Activated CD4-positive, alpha-beta memory T cell treated with anti-CD3 and anti-CD28 coated beads, Interleukin-2, amount 10 ng/mL, durations not matched to agents 7 days and 5 days (primary cell): ENCODE results near the gene ZMIZ1. TPM values are rescaled to one million over a fixed set of nuclear protein-coding genes. Genes with fewer than 3 reads are reported as not detected.
A peak's percentile ranks its signal among the peaks of the same experiment; 100 is the strongest.

Source experiments
- CTCF ChIA-PET: fragments of 350-600 bp; sonication (Branson Sonifier 250); formaldehyde crosslinking; loops from one replicate; lab custom pipeline; 2021; ENCODE audit warnings: antibody characterized with exemption, inconsistent platforms; lab: Charles Lee
- POLR2A ChIA-PET: fragments of 350-600 bp; sonication (Branson Sonifier 250); formaldehyde crosslinking; loops from one replicate; lab custom pipeline; 2021; ENCODE audit warnings: antibody characterized with exemption; lab: Charles Lee
- DNase-seq: peaks from one replicate; pipeline ENCODE4 v3.0.0-alpha.2; 2020
- H3K27ac Mint-ChIP-seq: one replicate; pipeline ENCODE4 v1.8.0; 2021; ENCODE audit warnings: mild to moderate bottlenecking, mixed read lengths
- H3K27me3 Mint-ChIP-seq: one replicate; pipeline ENCODE4 v1.8.0; 2021; ENCODE audit warnings: mixed read lengths
- H3K36me3 Mint-ChIP-seq: one replicate; pipeline ENCODE4 v1.8.0; 2021; ENCODE audit warnings: low read depth, mixed read lengths
- H3K4me1 Mint-ChIP-seq: one replicate; pipeline ENCODE4 v1.8.0; 2021; ENCODE audit warnings: mixed read lengths
- H3K4me3 Mint-ChIP-seq: one replicate; pipeline ENCODE4 v1.8.0; 2021; ENCODE audit warnings: mild to moderate bottlenecking, mixed read lengths
- H3K9me3 Mint-ChIP-seq: one replicate; pipeline ENCODE4 v1.8.0; 2021; ENCODE audit warnings: mixed read lengths
- total RNA-seq, 2 experiments: library from RNA; stranded (reverse); gene quantifications; one replicate each; pipeline ENCODE4 v1.2.3, GENCODE V29; 2021

ZMIZ1 gene
- total RNA-seq, 2 experiments from 2014 or later: 46.9 to 47.0 TPM

DNA sequence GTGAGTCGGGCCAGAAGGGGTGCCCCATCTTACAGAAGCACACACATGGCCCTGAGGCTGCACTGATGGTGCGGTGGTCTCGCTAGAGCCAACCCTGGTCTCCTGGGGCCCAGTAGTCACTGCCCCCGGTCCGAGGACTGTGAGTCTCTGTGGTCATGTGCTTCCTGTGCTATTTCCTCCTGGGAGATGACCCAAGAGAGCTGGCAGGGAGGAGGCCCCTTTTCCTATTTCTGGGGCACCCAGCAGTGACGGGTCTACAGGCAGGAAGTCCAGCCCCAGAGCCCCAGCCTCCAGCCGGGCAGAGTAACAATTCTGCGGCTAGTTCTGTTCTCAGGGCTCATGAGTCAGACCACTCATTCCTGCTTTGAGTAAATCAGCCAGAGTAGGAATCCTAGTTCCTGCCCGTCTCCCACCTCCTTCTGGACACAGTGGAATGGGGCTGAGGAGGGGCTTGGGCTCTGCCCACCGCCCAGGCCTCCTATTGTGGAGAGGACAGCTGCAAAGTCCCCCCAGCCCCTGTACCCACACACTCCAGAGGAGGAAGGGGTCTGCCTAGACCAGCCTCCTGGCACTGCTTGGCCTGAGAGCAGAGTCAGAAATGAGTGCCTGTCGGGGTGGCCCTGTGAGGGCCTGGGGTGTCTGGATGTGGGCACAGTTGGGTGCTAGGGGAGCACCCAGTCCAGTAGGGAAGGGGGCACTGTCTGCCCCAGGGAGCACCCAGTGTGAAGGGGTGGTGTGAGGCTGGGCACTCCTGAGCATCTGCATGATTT is 198.0 kb downstream of the ZMIZ1 start:
- ChIA-PET POLR2A (interaction anchor here (0.9 to 1.1 kb wide), 3 partner anchors 18 to 25 kb away, joined by 3 to 5 read pairs (median 4); no protein-coding TSS in a partner anchor), CTCF (interaction anchor here (0.7 to 1.0 kb wide), 2 partner anchors 9 to 20 kb away, joined by 3 to 4 read pairs; no protein-coding TSS in a partner anchor)
- Mint-ChIP-seq H3K27me3 (no peaks in the 10 kb centered on the region), H3K4me1 (peaks cover 41% of the 10 kb centered on the region), H3K36me3 (peaks cover 11% of the 10 kb centered on the region), H3K4me3 (no peak overlapping the region), H3K27ac (peak overlapping the region; percentile 65), H3K9me3 (no peaks in the 10 kb centered on the region)
- peak; percentile 53 for DNase-seq

DNA sequence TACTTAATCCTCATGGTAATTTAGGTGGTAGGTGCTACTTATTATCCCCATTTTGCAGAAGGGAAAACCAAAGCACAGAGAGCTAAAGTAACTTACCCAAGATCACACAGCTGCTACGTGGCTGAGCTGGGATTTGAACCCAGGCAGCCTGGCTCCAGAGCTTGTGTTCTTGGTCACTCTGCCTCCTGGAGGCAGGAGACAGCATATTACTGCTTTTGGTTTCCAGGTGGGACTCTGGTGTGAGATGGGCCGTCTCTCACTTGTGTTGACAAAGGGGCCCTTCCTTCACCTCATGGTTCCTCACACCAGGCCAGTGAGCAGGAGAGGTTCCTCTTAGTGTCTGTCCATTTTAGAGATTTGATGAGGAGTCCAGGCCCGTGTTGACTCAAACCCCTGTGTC is 198.7 kb downstream of the ZMIZ1 start:
- ChIA-PET POLR2A (interaction anchor here (0.9 kb wide), 1 partner anchor 17 kb away, joined by 5 read pairs; no protein-coding TSS in a partner anchor), CTCF (interaction anchor here (0.7 to 1.0 kb wide), 2 partner anchors 10 to 19 kb away, joined by 3 to 4 read pairs; no protein-coding TSS in a partner anchor)
- Mint-ChIP-seq H3K4me1 (peaks cover 41% of the 10 kb centered on the region), H3K36me3 (peaks cover 11% of the 10 kb centered on the region), H3K27ac (peak overlapping the region; percentile 65), H3K9me3 (no peaks in the 10 kb centered on the region), H3K27me3 (no peaks in the 10 kb centered on the region), H3K4me3 (no peak overlapping the region)
- DNase-seq: no peak

DNA sequence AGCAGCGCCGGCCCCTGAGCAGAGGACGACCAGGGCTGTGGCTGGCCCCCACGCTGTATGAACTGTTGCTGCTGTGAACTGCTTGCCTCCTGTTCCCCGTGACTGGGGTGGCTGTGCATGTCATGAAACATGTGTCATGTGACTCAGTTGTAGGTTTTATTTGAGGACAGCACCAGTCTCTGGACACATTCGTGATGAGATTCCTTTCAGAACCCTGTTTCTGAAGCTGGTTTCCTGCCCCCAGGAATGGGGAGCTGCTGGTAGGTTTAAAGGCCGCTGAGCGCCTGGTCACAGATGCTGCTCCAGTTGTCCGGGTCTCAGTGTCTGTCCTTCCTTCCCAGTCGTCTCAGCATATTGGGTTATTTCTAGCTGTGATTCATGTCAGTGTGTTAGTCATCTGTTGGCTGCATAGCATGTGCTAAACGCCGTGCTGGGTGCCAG is 199.4 kb downstream of the ZMIZ1 start:
- no peak for DNase-seq
- Mint-ChIP-seq H3K4me3 (no peak overlapping the region), H3K27ac (peak overlapping the region; percentile 31), H3K9me3 (no peaks in the 10 kb centered on the region), H3K27me3 (no peaks in the 10 kb centered on the region), H3K4me1 (peaks cover 41% of the 10 kb centered on the region), H3K36me3 (peaks cover 7% of the 10 kb centered on the region)
- ChIA-PET CTCF (no interaction called here), POLR2A (no interaction called here)

DNA sequence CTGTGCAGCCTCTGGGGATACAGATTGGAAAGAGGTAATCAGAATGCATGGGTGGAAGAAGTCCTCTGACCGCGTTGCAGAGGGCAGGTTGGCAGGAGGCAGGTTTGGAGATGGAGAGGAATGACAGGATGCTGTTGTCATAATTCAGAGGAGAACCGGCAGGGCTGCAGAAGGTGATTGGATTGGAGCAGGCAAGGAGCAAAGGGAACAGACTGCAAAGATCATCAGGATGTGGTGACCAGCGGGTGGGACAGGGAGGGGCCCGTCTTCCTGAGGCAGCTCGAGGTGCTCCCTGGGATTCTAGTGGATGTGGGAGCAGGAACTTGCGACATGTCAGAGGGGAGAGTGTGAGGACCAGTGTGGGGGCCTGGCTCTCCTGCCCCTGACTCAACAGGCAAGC is 200.0 kb downstream of the ZMIZ1 start:
- Mint-ChIP-seq H3K4me3 (no peak overlapping the region), H3K4me1 (peaks cover 41% of the 10 kb centered on the region), H3K27me3 (no peaks in the 10 kb centered on the region), H3K27ac (no peak overlapping the region), H3K9me3 (no peaks in the 10 kb centered on the region), H3K36me3 (peaks cover 7% of the 10 kb centered on the region)
- CTCF ChIA-PET: no interaction called here
- no peak for DNase-seq
- POLR2A ChIA-PET: no interaction called here

DNA sequence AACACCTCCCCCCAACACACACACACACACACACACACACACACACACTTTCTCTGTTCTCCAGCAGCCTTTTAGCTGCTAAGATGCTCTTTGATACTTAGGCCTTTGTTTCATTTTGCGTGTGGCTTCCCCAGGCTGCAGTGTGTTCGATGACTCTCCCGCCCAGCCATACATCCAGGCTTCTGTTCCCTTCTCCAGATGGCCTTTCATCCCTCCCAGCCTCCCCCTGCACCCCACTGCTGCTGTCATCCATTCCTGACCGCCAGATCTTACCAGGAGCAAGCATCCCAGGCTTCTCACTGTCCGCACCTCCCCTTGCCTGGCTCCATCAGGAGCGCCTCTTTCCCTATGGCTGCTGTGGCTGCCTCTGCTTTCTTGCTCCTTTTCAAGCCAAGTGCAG is 200.7 kb downstream of the ZMIZ1 start:
- H3K27ac Mint-ChIP-seq: no peak overlapping the region
- peaks cover 40% of the 10 kb centered on the region for H3K4me1 Mint-ChIP-seq
- H3K36me3 Mint-ChIP-seq: peaks cover 7% of the 10 kb centered on the region
- H3K4me3 Mint-ChIP-seq: no peak overlapping the region
- DNase-seq: no peak
- H3K9me3 Mint-ChIP-seq: no peaks in the 10 kb centered on the region
- ChIA-PET POLR2A (no interaction called here), CTCF (no interaction called here)
- no peaks in the 10 kb centered on the region for H3K27me3 Mint-ChIP-seq

DNA sequence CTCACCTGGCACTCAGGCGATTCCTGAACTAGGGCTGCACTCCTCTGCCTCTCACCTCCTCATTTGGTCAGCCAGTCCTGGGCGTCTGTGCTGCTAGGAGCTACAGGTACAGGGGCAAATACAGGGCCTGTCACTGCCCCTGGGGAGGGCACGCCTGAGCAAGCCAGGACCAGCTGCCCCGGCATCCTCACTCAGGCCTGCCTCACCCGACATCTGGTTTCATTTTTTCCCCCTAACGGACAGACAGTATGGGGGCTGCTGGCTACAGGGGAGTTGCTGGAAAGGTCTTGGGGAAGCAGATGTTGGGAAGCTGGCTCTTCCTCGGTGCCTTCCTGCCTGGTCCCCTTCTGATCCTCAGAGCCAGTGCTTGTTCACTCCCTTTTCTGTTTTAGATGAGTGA is 201.2 kb downstream of the ZMIZ1 start:
- POLR2A ChIA-PET: no interaction called here
- DNase-seq: no peak
- peaks cover 39% of the 10 kb centered on the region for H3K4me1 Mint-ChIP-seq
- peaks cover 7% of the 10 kb centered on the region for H3K36me3 Mint-ChIP-seq
- no peaks in the 10 kb centered on the region for H3K27me3 Mint-ChIP-seq
- no peak overlapping the region for H3K4me3 Mint-ChIP-seq
- CTCF ChIA-PET: no interaction called here
- no peaks in the 10 kb centered on the region for H3K9me3 Mint-ChIP-seq
- H3K27ac Mint-ChIP-seq: no peak overlapping the region

DNA sequence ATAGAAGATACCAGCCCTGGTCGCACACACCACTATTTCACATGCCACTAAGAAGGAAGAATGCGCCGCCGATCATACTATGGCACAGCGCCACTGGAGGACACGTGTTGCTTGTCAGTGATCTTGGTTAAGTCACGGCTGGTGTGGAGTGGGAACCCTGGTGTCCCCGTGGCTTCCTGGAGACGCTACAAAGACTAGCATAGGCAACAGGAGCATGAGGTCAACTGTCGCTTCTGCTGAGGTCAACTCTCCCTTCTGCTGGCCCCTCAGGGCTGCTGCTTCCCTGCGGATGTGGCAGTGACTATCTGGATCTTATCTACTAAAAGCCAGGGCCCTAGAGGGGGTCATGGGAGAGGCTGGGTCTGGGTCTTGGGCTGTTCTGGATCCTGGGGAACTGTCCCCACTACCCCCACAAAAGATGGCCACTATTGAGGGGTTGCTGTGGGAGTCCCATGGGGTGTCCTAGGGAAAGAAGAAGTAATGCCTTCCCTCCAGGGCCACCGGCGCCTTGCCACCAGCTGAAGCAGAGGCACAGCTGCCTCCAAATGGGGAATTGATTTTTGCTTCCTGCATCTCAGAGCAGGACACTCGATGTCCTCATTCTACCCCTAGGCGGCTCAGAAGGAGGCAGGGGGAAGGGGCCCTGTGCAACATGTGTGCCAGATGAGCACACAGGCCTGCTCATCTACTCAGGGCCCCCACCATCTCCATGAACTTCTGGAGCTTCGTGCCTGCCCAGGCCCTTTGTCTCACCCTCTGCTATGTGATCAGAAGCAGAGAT is 201.9 kb downstream of the ZMIZ1 start:
- H3K4me3 Mint-ChIP-seq: no peak overlapping the region
- no peak for DNase-seq
- POLR2A ChIA-PET: no interaction called here
- CTCF ChIA-PET: no interaction called here
- H3K9me3 Mint-ChIP-seq: no peaks in the 10 kb centered on the region
- H3K36me3 Mint-ChIP-seq: peaks cover 7% of the 10 kb centered on the region
- H3K4me1 Mint-ChIP-seq: peaks cover 36% of the 10 kb centered on the region
- H3K27ac Mint-ChIP-seq: no peak overlapping the region
- H3K27me3 Mint-ChIP-seq: no peaks in the 10 kb centered on the region

DNA sequence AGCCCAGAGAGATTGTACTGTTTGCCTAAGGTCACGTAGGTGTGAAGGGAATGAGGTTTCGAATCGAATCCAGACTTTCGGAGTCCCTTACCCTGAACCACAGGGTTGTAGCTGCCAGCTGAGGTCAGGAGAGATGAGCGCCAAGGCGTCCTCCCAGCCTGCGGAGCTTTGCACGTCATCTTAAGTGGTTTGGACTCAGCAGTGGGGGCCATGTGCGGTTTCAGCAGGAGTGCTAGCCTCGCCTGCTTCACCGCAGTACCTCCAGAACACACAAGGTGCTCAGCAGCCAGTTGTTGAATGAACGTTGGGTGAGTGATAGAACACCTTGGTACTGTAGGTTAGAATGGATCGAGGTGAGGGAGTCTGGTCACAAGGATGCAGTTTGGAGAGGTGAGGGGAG is 203.6 kb downstream of the ZMIZ1 start:
- ChIA-PET CTCF (no interaction called here), POLR2A (interaction anchor here (0.6 kb wide), 1 partner anchor 20 kb away, joined by 4 read pairs; no protein-coding TSS in a partner anchor)
- no peak overlapping the region for H3K4me3 Mint-ChIP-seq
- peak overlapping the region; percentile 14 for H3K27ac Mint-ChIP-seq
- H3K27me3 Mint-ChIP-seq: no peaks in the 10 kb centered on the region
- peaks cover 19% of the 10 kb centered on the region for H3K4me1 Mint-ChIP-seq
- no peak for DNase-seq
- H3K36me3 Mint-ChIP-seq: peaks cover 7% of the 10 kb centered on the region
- no peaks in the 10 kb centered on the region for H3K9me3 Mint-ChIP-seq

DNA sequence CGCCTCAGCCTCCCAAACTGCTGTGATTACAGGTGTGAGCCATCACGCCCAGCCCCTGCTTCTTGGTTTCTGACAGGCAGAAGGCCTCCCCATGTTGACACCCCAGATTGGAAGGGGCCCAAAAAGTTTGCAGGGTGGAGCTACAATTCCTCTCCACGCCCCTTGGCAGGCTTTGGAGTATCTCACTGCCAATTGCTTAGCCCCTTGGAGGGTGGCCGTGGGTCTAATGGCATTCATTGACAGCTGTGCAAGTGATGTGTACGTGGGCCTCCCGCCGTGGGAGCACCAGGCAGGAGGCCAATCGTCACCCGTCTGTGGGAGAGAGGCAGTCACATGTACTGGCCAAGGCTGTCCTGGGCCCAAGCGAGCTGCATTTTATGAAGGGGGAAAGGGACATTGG is 204.8 kb downstream of the ZMIZ1 start:
- H3K4me3 Mint-ChIP-seq: no peak overlapping the region
- CTCF ChIA-PET: no interaction called here
- POLR2A ChIA-PET: no interaction called here
- H3K27ac Mint-ChIP-seq: no peak overlapping the region
- H3K9me3 Mint-ChIP-seq: no peaks in the 10 kb centered on the region
- H3K27me3 Mint-ChIP-seq: no peaks in the 10 kb centered on the region
- peaks cover 7% of the 10 kb centered on the region for H3K4me1 Mint-ChIP-seq
- H3K36me3 Mint-ChIP-seq: peaks cover 12% of the 10 kb centered on the region
- DNase-seq: no peak

DNA sequence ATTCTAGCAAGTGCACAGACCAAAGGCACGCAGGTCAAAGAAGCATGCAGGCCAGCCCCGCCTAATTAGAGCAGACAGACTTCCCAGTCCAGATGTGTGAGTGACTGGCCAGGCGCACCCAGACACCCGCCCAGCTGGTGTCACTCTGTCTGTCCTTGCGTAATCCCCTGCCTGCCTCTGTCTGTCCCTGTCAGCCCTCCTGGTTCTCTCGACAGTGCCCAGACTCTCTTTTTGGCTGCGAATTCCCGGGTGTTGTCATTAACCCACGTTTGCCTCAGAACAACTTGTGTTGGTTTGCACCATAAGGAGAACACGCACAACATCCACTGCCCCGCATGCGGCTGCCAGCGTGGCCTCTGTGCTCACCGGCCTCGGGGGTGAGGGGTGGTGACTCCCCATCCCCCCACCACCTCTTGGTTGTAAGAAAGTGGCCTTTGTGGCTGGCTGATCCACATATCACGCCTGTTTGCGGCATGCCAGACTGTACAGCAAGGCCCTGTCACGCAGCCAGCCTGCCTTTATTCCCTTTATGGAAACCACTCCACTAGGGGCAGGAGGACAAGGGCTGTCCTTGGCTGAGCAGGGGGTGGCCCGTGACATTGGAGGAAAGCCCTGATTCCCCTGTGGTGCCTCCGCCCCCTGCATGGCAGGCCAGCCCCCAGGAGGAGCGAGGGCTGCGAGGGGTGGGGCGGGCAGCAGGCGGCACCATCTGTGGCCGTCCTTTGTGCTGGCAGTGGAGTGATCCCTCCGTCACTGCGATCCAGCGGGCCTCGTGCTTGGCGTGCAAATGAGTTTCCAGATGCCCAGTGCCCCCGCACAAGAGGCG is 205.7 kb downstream of the ZMIZ1 start:
- no peaks in the 10 kb centered on the region for H3K9me3 Mint-ChIP-seq
- CTCF ChIA-PET: no interaction called here
- H3K36me3 Mint-ChIP-seq: peaks cover 17% of the 10 kb centered on the region
- H3K27me3 Mint-ChIP-seq: no peaks in the 10 kb centered on the region
- POLR2A ChIA-PET: interaction anchor here (1.5 kb wide), 1 partner anchor 10 kb away, joined by 6 read pairs; no protein-coding TSS in a partner anchor
- peaks cover 2% of the 10 kb centered on the region for H3K4me1 Mint-ChIP-seq
- DNase-seq: no peak
- no peak overlapping the region for H3K4me3 Mint-ChIP-seq
- no peak overlapping the region for H3K27ac Mint-ChIP-seq

DNA sequence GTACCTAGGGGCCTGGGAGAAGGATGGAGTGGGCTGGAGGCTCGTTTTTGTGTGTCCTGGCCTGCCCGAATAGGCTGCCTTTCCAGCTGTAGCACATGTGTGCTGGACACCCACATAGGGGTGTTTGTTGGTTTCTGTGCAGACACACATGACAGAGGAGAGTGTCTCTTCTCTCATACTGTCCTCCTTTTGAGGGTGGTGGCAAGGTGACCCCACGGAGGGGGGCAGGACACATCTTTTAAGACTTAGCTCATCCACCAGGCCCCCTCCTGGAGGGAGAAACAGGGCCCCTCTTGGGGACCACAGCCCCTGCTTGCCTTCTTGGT is 206.3 kb downstream of the ZMIZ1 start:
- Mint-ChIP-seq H3K9me3 (no peaks in the 10 kb centered on the region), H3K36me3 (peaks cover 18% of the 10 kb centered on the region), H3K4me3 (no peak overlapping the region), H3K27ac (no peak overlapping the region), H3K4me1 (no peaks in the 10 kb centered on the region), H3K27me3 (no peaks in the 10 kb centered on the region)
- ChIA-PET POLR2A (interaction anchor here (1.5 kb wide), 1 partner anchor 9 kb away, joined by 6 read pairs; no protein-coding TSS in a partner anchor), CTCF (no interaction called here)
- DNase-seq: no peak

DNA sequence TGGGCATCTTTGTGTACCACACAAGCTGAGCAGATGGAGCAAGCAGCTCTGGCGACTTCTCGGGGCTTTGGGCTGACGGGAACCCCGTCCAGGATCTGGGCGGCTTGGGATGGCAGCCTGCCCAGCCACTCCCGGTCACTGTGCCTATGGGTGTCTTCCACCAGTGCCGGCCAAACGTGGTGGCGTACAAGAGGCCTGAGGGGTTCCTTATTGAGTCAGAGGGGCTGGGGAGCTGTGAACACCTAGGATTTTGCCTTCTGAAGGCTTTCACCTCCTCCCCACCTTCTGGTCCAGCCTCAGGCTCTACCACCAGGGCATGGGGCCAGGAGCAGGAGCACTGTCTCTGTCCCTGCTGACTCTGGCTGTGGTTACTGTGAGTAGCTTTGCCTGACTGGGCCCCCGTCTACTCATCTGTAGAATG is 206.7 kb downstream of the ZMIZ1 start:
- no peaks in the 10 kb centered on the region for H3K9me3 Mint-ChIP-seq
- H3K27ac Mint-ChIP-seq: no peak overlapping the region
- H3K36me3 Mint-ChIP-seq: peaks cover 17% of the 10 kb centered on the region
- DNase-seq: no peak
- POLR2A ChIA-PET: interaction anchor here (1.5 kb wide), 1 partner anchor 9 kb away, joined by 6 read pairs; no protein-coding TSS in a partner anchor
- H3K4me3 Mint-ChIP-seq: no peak overlapping the region
- H3K4me1 Mint-ChIP-seq: no peaks in the 10 kb centered on the region
- CTCF ChIA-PET: no interaction called here
- H3K27me3 Mint-ChIP-seq: no peaks in the 10 kb centered on the region
